SKM-1 (cell line): Measurements from ENCODE around the gene RBMY1B.
"Not testable (repeated sequence)": the region's sequence is repeated elsewhere in the genome, so short reads cannot be mapped to it uniquely, and the experiment has no call there.

ENCODE experiments used
- DNase-seq: peaks from one replicate; lab custom pipeline; 2025; ENCODE audit not compliant: unreplicated experiment; lab: John Stamatoyannopoulos, UW

The RBMY1B gene

DNA sequence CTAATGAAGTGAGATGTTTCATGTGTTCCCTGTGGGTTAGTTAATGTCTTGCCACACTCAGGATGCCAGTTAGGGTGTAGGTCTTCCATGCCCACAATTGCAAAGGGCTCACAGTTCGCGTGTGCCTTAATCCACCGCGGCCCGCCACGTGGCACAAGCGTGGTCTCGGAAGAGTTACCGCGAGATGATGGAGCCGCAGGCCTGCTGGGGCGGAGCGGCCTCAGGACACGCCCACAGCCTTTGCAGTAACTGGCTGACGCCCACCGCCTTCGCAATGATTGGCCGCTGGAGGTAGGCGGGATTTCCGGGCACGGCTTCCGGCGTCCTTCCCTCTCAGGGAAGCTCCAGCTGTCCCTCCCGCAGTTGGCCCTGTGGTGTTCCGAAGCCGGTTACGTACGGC is at the start of gene RBMY1B:
TSS of gene RBMY1B (plus strand) at position 301 of the 400 bp plus-strand sequence. CDS start 2,013 bp downstream, outside the sequence.
- not testable (repeated sequence) for DNase-seq

DNA sequence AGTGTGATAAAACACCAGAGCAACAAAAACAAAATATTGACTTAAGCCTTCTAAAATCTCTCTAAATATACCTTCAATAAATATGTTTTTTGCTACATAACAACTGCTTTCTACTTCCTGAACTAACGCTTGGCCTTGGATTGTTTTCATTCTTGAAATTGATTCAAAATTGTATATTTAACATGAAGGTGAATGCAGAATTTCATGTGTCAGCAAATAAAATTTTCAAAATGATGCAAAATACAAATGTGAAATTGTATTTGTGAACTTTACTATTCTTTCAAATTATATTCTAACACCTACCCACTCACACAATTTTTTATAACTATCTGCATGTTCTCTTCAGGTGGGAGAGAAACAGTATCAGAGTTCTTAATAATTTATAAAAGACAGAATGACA is 48.2 kb upstream of the RBMY1B start:
- not testable (repeated sequence) for DNase-seq

GRCh38 chrY:21482967-21483366 is 28.2 kb upstream of the RBMY1B start:
- no peak for DNase-seq

GRCh38 chrY:21534579-21534978 is 23.4 kb downstream of the RBMY1B start, which contains the start of gene RBMY1A1:
RBMY1A1 (plus strand) TSS chrY:21534879; CDS start chrY:21536892, 2,013 bp downstream.
- not testable (repeated sequence) for DNase-seq

- not testable (repeated sequence) for DNase-seq
Measured at GRCh38 chrY:21559316-21559984, 48.3 kb downstream of the RBMY1B start.
